Measurements from ENCODE around the gene CPEB4. TPM values are rescaled to one million over a fixed set of nuclear protein-coding genes. Genes with fewer than 3 reads are reported as not detected.

The CPEB4 gene
- total RNA-seq, 1 donor from 2014 or later: 37.4 TPM

DNA sequence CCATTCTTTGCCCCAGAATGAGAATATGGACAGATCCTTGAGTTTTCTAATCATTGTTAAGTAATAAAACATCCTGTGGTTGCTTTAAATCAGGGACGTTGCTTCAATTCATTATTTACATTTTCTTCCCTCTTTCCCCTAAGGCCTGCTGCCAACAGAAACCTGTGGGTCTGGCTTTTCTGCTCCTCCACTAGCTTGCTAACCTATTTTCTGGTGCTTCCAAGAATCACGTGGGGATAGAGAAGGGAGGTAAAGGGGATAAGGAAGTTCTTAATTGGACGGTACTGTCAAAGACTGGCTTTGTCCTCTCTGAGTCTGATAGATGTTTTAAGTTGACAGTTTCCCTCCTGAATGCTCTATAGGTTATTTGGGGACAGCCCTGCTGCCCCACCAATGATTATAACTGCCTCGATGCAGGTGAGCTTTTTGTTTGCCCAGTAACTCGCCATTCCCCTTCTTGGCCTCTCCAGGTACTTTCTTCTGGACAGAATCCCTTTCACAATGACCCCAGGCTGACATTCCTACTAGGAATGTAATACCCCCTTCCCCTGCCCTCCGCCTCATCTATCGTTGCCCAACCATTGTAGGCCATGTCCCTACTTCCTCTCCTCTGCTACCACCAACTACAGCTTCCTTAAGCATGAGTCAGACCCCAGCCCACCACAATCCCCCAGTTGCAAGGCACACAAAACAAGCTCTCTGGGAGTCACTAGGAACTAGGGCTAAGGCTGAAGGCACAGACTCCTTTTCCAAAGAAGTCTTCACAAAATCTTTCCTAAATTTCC, 19.9 kb upstream of the CPEB4 start:
- Histone ChIP-seq H3K36me3 (no peaks in the 10 kb centered on the region), H3K4me3 (no peak overlapping the region), H3K4me1 (no peaks in the 10 kb centered on the region), H3K9me3 (no peaks in the 10 kb centered on the region), H3K27ac (no peak overlapping the region), H3K27me3 (no peaks in the 10 kb centered on the region)
- no peak for DNase-seq (ENCODE audit: low spot score in 2 of 2)
- intact Hi-C loops (cut with DNase I): no loop called here
- TF ChIP-seq, protein P1, sequence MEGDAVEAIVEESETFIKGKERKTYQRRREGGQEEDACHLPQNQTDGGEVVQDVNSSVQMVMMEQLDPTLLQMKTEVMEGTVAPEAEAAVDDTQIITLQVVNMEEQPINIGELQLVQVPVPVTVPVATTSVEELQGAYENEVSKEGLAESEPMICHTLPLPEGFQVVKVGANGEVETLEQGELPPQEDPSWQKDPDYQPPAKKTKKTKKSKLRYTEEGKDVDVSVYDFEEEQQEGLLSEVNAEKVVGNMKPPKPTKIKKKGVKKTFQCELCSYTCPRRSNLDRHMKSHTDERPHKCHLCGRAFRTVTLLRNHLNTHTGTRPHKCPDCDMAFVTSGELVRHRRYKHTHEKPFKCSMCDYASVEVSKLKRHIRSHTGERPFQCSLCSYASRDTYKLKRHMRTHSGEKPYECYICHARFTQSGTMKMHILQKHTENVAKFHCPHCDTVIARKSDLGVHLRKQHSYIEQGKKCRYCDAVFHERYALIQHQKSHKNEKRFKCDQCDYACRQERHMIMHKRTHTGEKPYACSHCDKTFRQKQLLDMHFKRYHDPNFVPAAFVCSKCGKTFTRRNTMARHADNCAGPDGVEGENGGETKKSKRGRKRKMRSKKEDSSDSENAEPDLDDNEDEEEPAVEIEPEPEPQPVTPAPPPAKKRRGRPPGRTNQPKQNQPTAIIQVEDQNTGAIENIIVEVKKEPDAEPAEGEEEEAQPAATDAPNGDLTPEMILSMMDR (IDR thresholded peaks at IDR 0.05): no peak

DNA sequence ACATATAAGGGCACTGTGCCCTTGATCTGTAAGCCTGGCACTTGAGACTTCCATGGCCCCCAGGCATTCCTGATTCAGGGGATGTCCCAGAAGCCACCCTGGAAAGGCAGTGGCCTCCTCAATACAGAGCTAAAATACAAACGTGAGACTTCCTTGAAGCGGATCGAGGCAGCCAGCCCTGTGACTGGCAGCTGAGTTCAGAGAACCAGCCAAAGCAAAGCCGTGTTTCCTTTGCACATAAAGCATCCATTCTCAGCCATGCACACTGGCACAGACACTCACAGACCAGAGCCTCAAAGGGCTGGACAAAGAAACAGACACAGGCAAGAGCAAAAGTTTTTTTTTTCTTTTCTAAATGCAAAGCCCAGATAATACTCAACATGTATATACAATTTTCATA, 18.8 kb upstream of the CPEB4 start:
- H3K4me3 ChIP-seq: no peak overlapping the region
- no peaks in the 10 kb centered on the region for H3K36me3 ChIP-seq
- no peaks in the 10 kb centered on the region for H3K9me3 ChIP-seq
- no peaks in the 10 kb centered on the region for H3K4me1 ChIP-seq
- no peak overlapping the region for H3K27ac ChIP-seq
- TF ChIP-seq, protein P1 (IDR thresholded peaks at IDR 0.05): no peak
- no peak for DNase-seq (ENCODE audit: low spot score in 2 of 2)
- intact Hi-C loops (cut with DNase I): no loop called here
- H3K27me3 ChIP-seq: no peaks in the 10 kb centered on the region

DNA sequence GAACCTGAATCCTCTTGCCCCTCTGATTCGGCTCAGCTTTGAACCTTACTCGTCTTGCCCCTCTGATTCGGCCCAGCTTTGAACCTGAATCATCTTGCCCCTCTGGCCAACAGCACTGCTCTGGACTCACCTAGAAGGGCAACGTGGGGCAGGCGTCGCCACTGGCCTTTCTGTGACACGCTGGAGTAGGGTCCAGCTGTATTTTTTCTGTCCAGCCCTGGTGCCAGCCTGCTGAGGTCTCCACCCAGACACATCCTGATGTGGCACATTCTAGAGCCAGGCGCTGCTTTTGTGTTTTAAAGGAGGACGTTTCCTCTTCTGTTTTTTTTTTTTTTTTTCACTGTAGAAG, 15.2 kb upstream of the CPEB4 start:
- Histone ChIP-seq H3K4me1 (no peaks in the 10 kb centered on the region), H3K27ac (no peak overlapping the region), H3K4me3 (no peak overlapping the region), H3K27me3 (no peaks in the 10 kb centered on the region), H3K9me3 (no peaks in the 10 kb centered on the region), H3K36me3 (no peaks in the 10 kb centered on the region)
- TF ChIP-seq, protein P1 (IDR thresholded peaks at IDR 0.05): no peak
- intact Hi-C loops (cut with DNase I): no loop called here
- no peak for DNase-seq (ENCODE audit: low spot score in 2 of 2)

DNA sequence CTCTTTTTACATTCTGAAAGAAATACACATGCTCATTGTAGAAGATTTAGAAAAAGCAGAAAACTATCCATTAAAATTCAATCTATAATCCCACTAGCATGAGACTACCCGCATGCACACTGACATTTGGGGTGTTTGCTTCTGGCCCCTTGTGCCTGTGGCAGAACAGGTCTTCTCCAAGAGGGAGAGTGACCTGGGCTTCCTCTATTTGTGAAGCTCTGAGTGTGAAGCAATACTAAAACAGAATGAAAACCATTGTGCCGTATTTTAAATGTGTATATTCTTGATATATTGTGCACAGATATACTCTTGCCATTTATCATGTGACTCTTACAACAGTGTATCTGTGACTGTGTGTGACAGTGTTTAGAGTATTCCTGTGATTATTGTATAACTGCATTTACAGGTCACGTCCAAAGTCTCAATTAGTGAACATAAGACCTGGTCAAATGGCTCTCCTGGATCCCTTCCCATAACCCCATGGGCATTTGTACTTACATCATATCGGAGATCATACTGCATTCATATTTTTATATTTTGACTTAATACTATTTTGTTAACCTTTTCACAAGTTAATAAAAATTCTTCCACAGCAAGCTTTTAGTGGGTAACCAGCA, 14.7 kb upstream of the CPEB4 start:
- no peak overlapping the region for H3K27ac ChIP-seq

DNA sequence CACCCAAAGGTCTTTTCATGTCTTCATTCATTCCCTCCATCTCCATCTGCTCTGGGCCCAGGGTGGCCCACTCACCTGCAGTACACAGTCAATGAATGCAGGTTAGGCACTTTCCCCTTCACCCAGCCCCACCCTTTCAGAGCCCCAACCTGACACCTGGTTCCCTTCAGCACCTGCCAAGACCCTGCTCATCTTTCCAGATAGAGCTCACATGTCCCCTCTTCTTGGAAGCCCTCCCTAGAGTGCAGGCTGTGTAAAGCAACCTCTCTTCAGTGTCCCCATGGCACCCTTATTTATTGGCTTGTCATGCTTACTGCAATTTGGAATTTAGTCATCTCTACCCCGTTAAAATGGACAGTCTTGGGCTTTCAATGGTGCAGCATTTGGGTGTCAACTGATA, 13.0 kb upstream of the CPEB4 start:
- TF ChIP-seq, protein P1 (IDR thresholded peaks at IDR 0.05): no peak
- H3K27me3 ChIP-seq: no peaks in the 10 kb centered on the region
- no peaks in the 10 kb centered on the region for H3K9me3 ChIP-seq
- no peak for DNase-seq (ENCODE audit: low spot score in 2 of 2)
- intact Hi-C loops (cut with DNase I): no loop called here
- H3K4me1 ChIP-seq: no peaks in the 10 kb centered on the region
- no peak overlapping the region for H3K4me3 ChIP-seq
- no peaks in the 10 kb centered on the region for H3K36me3 ChIP-seq
- no peak overlapping the region for H3K27ac ChIP-seq

More for the DNA sequence above, 14.7 kb upstream of the CPEB4 start:
- Histone ChIP-seq H3K4me3 (no peak overlapping the region), H3K9me3 (no peaks in the 10 kb centered on the region), H3K27me3 (no peaks in the 10 kb centered on the region), H3K4me1 (no peaks in the 10 kb centered on the region), H3K36me3 (no peaks in the 10 kb centered on the region)
- TF ChIP-seq, protein P1 (IDR thresholded peaks at IDR 0.05): no peak
- intact Hi-C loops (cut with DNase I): no loop called here
- DNase-seq (ENCODE audit: low spot score in 2 of 2): no peak

All from ascending aorta (tissue), 2 donors.